Measurements from ENCODE around the gene TFIP11. TPM values are rescaled to one million over a fixed set of nuclear protein-coding genes. Genes with fewer than 3 reads are reported as not detected.
A peak's percentile ranks its signal among the peaks of the same experiment; 100 is the strongest.

TFIP11 gene
- total and polyA plus RNA-seq, 10 of the 15 experiments (the other 5 are each of a cell fraction or from before 2014, with no cell fraction given): 14.2 to 43.3 (median 31.9) TPM

- TF ChIP-seq RAD51 (IDR thresholded peaks at IDR 0.05) (no peak), IKZF1 (conservative IDR thresholded peaks at IDR 0.05) (peak; percentile 81), MXI1 (IDR thresholded peaks at IDR 0.05; ENCODE audit: low read depth, low read length) (peak; percentile 99), POLR2A (IDR thresholded peaks at IDR 0.05; ENCODE audit: low read depth, low read length) (peak; percentile 96), ATF2 (IDR thresholded peaks at IDR 0.05; ENCODE audit: low read length) (no peak), USF1 (IDR thresholded peaks at IDR 0.05; ENCODE audit: borderline replicate concordance, extremely low read length, insufficient read depth, low read depth, low read length) (no peak), NFYB (IDR thresholded peaks at IDR 0.05; ENCODE audit: insufficient read depth, low read depth, low read length) (no peak), IRF3 (IDR thresholded peaks at IDR 0.05) (no peak), SMC3 (IDR thresholded peaks at IDR 0.05; ENCODE audit: borderline replicate concordance, low read length) (no peak; the same call in 1 of the 2 replicates), BRCA1 (IDR thresholded peaks at IDR 0.05; ENCODE audit: low read depth, low read length) (peak; percentile 38; the same call in 1 of the 2 replicates), NKRF (conservative IDR thresholded peaks at IDR 0.05) (peak; percentile 97), HCFC1 (IDR thresholded peaks at IDR 0.05; ENCODE audit: low read length) (peak; percentile 82)
Observed at GRCh38 chr22:26512149-26512793, at the start of gene TFIP11 (continued).

All from GM12878 (cell line).